ENCODE measurements around the gene PARD6B.

DNA sequence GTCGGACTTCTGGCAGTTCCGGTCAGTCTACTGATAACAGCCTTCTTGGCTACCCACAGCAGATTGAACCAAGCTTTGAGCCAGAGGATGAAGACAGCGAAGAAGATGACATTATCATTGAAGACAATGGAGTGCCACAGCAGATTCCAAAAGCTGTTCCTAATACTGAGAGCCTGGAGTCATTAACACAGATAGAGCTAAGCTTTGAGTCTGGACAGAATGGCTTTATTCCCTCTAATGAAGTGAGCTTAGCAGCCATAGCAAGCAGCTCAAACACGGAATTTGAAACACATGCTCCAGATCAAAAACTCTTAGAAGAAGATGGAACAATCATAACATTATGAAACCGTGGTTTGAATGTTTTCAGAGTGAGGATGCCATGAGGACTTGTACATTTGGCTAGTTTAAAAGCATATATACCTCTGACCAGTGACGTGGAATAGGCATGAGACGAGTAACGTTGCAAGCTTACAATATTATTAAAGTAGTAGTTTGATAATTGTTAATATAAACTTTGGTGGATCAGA, 18.8 kb downstream of the PARD6B start:
- TF ChIP-seq, protein P1, sequence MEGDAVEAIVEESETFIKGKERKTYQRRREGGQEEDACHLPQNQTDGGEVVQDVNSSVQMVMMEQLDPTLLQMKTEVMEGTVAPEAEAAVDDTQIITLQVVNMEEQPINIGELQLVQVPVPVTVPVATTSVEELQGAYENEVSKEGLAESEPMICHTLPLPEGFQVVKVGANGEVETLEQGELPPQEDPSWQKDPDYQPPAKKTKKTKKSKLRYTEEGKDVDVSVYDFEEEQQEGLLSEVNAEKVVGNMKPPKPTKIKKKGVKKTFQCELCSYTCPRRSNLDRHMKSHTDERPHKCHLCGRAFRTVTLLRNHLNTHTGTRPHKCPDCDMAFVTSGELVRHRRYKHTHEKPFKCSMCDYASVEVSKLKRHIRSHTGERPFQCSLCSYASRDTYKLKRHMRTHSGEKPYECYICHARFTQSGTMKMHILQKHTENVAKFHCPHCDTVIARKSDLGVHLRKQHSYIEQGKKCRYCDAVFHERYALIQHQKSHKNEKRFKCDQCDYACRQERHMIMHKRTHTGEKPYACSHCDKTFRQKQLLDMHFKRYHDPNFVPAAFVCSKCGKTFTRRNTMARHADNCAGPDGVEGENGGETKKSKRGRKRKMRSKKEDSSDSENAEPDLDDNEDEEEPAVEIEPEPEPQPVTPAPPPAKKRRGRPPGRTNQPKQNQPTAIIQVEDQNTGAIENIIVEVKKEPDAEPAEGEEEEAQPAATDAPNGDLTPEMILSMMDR (IDR thresholded peaks at IDR 0.05; ENCODE audit: poor library complexity), result no peak
- no peak for TF ChIP-seq EZH2 (IDR thresholded peaks at IDR 0.05; ENCODE audit: borderline replicate concordance)
- TF ChIP-seq EZH2phosphoT487 (IDR thresholded peaks at IDR 0.05; ENCODE audit: low read depth, severe bottlenecking, unreplicated experiment), result no peak
